ENCODE measurements around the gene USP19. TPM values are rescaled to one million over a fixed set of nuclear protein-coding genes. Genes with fewer than 3 reads are reported as not detected.

The USP19 gene
- polyA plus RNA-seq, 6 donors from 2014 or later: 19.6 to 36.0 (median 23.6) TPM

DNA sequence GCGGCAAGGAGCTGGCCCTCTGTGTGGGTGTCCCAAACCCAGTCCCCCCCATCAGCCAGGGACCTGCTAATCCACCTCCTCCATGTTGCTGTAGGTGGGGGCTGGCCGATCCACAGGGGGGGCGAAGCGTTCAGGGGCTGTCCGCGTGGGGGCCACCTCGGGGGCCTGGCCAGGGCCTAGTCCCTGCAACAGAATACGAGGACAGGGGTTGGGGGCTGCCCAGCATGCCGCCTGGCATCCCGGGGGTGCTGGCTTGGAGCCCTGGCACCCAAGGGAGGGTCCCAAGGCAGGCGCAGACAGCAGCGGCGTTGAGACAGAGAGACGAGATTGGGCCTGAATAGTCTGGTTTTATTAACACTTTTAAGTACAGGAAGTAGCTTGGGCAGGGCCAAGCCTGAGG is 12.3 kb downstream of the USP19 start:
- Mint-ChIP-seq H3K4me3 (no peak overlapping the region), H3K27me3 (no peaks in the 10 kb centered on the region), H3K4me1 (peaks cover 30 to 37% (median 30%) of the 10 kb centered on the region in 3 donors), H3K27ac (no peak overlapping the region), H3K36me3 (peaks cover 4 to 21% of the 10 kb centered on the region in 2 donors), H3K9me3 (no peaks in the 10 kb centered on the region)
- ATAC-seq (ENCODE audit: low read depth in 2 of 2) (no peak), DNase-seq (no peak)

DNA sequence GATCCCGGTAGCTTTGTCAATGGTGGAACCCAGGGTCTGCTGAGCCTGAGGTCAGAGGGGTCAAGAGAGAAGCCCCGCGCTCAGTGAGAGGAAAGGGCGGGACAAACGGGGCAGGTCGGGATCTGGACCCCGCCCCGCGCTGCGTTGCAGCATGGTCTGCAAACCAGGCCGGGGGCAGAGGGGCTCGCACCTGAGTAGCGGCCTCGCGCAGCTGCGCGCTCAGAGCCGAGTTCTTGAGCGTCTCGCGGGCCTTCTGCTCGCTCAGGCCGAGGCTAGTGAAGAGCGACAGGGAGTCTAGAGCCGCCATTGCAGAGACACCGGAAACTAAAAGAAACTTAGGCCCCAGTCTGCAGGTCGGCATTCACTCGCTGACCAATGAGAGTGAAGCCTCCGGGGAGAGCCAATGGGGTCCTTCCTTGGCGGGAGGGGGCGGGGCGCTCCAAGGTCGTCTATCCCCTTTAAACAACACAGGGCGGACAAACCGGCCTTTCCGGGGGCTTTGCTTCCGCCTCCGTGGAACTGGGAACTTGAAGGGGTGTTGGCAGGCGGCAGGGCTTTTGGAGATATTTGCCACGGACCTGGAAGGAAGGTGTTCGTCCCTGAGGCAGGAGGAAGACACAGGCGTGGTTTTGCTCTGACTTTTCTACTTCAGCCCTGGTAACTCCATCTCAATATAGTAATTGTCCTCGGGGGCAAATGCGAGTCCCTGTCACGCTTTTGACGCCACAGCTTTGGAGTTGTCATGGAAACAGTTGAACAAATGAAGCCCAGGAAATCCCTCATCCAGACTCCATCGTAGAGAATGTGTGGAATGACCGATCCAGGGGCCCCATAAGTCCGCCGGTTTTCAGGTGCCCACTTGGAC is 16.0 kb downstream of the USP19 start, which contains the start of gene QARS1:
QARS1 (minus strand) TSS at position 331 of the 865 bp plus-strand sequence; CDS start at position 307, 24 bp downstream.
- Mint-ChIP-seq H3K27ac (peak within 1 kb of the TSS; percentile 88 to 99 (median 96)), H3K4me1 (peaks cover 22 to 42% (median 36%) of the 10 kb centered on the region in 3 donors), H3K9me3 (no peaks in the 10 kb centered on the region), H3K36me3 (peaks cover 6 to 20% of the 10 kb centered on the region in 2 donors), H3K27me3 (no peaks in the 10 kb centered on the region), H3K4me3 (peak within 1 kb of the TSS; percentile 93 to 99 (median 98))
- peak; percentile 86 for DNase-seq
- ATAC-seq (ENCODE audit: low read depth in 2 of 2): peak; percentile 99

DNA sequence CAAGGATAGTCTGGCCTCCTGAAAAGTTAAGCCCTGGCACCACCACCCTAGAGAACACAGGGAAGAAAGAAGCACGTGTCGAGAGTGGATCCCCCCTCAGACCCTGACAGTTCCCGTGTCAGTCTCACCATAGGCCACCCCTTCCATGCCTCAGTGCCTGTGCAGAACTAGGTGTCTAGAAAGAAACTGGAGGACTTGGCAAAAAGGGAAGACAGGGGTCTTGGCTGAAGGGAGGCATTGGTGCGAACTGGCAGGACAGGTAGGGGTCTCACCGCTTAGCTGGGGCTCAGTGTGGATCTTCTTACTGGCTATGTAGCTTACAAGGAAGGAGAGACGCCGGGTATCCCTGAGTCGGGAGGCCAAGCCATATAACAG is 16.6 kb downstream of the USP19 start:
- peaks cover 6 to 22% of the 10 kb centered on the region in 2 donors for H3K36me3 Mint-ChIP-seq
- H3K27ac Mint-ChIP-seq: peak overlapping the region; percentile 88 to 99 (median 96)
- peaks cover 19 to 42% (median 36%) of the 10 kb centered on the region in 3 donors for H3K4me1 Mint-ChIP-seq
- H3K4me3 Mint-ChIP-seq: peak overlapping the region; percentile 93 to 99 (median 98)
- H3K9me3 Mint-ChIP-seq: no peaks in the 10 kb centered on the region
- DNase-seq (no peak), ATAC-seq (ENCODE audit: low read depth in 2 of 2) (no peak)
- H3K27me3 Mint-ChIP-seq: no peaks in the 10 kb centered on the region

DNA sequence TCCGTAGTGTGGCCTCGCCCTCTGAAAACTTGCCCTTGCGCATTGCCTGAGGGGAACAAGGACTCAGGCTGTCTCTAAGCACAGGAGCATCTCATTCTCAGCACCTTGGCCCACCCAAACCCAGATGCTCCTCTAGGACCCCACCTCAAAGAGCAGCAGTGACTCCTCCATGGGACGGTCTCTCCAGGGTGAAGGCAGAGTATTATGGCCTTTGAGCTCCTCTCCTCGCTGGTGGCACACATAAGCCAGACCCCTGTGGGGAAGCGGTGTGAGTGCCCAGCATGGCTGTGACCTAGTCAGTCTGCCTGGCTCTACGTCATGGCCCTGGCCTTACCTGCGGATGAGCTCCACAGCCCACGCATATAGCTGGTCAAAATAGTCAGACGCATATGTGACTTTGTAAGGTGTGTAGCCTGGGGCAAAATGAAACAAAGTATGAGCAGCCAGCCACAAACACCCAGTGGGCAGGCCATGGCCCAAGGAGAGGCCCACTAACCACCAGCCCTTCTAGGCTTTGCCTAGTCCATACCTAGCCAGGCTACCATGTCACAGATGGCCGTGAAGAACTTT is 20.5 kb downstream of the USP19 start:
- H3K36me3 Mint-ChIP-seq: peaks cover 6 to 22% of the 10 kb centered on the region in 2 donors
- no peaks in the 10 kb centered on the region for H3K9me3 Mint-ChIP-seq
- DNase-seq (no peak), ATAC-seq (ENCODE audit: low read depth in 2 of 2) (no peak)
- H3K27me3 Mint-ChIP-seq: no peaks in the 10 kb centered on the region
- peak overlapping the region in 1 of 6 donors; percentile 74 for H3K27ac Mint-ChIP-seq
- peak overlapping the region in 1 of 8 donors; percentile 51 for H3K4me3 Mint-ChIP-seq
- H3K4me1 Mint-ChIP-seq: peaks cover 15 to 31% (median 29%) of the 10 kb centered on the region in 3 donors

DNA sequence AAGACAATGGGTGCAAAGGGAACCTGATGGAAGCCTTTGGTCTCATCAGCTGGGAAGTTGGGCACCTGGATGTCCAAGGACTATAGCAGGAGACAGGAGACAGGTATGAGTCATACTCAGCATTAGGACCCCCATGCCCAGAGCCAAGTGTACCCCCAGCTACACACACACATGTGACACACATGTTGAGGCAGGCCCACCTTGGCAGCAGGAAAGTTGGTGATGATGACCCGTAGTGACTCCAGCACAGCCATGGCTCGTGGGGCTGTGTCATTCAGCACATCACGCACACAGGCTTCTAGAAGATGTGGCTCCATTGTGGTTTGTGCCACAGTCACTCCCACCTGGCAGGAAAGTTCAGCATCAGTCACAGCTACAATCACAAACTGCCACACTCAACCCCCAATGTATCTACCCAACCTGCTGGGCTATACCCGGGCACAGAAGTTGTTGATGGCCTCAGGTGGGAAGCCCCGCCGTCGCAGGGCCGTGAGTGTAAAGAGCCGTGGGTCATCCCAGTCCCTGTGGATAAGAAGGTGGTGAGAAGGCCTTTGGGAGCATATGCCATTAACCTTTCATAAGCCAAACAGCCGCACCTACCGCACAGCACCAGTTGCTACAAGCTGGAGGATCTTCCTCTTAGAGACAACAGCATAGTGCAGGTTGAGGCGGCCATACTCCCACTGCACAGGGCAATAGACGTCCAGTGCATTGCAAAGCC is 21.6 kb downstream of the USP19 start:
- Mint-ChIP-seq H3K27ac (peak overlapping the region in 1 of 6 donors; percentile 52), H3K4me3 (peak overlapping the region in 1 of 8 donors; percentile 51)
- DNase-seq: no peak

DNA sequence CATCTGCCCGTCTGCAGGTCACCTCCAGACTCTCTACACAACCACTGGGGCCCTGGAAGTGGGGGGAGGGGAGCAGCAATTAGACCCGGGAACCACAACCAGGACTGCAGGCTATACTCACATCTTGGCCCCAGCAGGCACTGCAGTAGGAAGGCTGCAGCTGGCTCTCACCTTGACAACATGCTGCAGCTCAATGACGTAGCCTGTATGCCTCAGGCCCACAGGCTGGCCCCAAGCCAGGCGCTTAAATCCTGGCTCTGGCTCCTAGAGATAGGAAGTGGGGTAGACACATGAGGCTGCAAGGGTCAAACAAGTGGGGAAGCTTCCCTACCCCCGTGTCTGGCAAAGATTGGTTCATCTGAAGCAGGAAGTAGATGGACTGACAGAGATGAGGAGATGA is 22.2 kb downstream of the USP19 start:
- no peak for DNase-seq
- H3K4me3 Mint-ChIP-seq: peak overlapping the region in 1 of 8 donors; percentile 51
- ATAC-seq (ENCODE audit: low read depth in 2 of 2): no peak
- no peaks in the 10 kb centered on the region for H3K9me3 Mint-ChIP-seq
- peaks cover 6 to 22% of the 10 kb centered on the region in 2 donors for H3K36me3 Mint-ChIP-seq
- H3K27me3 Mint-ChIP-seq: no peaks in the 10 kb centered on the region
- H3K4me1 Mint-ChIP-seq: peaks cover 3 to 22% (median 17%) of the 10 kb centered on the region in 3 donors
- H3K27ac Mint-ChIP-seq: peak overlapping the region in 1 of 6 donors; percentile 73

More for the DNA sequence above, 21.6 kb downstream of the USP19 start:
- peaks cover 9 to 29% (median 24%) of the 10 kb centered on the region in 3 donors for H3K4me1 Mint-ChIP-seq
- no peaks in the 10 kb centered on the region for H3K9me3 Mint-ChIP-seq
- H3K36me3 Mint-ChIP-seq: peaks cover 6 to 22% of the 10 kb centered on the region in 2 donors
- H3K27me3 Mint-ChIP-seq: no peaks in the 10 kb centered on the region
- no peak for ATAC-seq (ENCODE audit: low read depth in 2 of 2)

DNA sequence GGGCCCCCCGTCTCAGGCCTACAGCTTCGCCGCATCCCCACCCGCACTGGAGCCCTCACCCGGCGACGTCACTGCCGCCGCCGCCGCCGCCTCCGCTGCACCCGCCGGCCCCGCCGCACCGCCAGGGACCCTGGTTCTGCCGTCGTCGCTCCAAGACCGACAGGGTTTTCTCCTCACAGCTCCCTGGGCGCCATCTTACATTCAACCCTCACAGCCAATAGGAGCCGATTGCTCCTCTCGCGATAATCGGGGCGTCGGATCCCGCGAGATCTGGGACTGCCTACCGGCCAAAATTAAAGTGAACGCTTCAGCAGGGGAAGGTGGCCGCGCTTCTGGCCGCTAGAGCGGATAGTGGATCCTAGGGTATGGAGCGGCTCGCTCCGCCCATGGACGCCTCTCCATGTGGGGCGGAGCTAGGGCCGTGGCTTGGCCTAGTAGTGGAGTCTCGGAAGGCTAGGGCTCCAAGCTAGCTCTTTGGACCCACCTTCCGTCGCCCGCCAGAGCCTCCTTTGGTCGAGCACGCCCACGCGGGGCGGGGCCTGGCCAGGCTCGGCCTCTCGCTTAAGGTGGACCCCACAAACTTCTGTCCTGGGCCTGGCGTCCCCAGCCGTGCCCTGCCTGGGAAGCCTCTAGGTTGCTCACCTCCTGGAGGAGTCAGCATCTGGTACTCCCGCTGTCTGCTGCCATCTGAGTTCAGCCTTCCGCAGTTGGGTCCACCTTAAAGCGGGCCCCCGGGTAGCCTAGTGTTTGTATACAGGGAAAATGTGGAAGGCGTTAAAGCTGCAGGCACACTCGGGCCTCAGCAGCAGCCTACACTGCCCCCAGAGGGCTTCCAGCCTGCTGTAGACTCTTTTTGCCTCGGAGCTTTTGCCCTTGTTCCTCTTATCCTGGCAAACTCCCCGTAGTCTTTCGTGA is 26.5 kb downstream of the USP19 start, which contains the start of gene QRICH1:
QRICH1 (minus strand) TSS at position 219 of the 915 bp plus-strand sequence. CDS start 17,054 bp downstream, outside the sequence.
- ATAC-seq (ENCODE audit: low read depth in 2 of 2): peak; percentile 74 to 78
- H3K36me3 Mint-ChIP-seq: peaks cover 0 to 1% of the 10 kb centered on the region in 2 donors
- H3K9me3 Mint-ChIP-seq: no peaks in the 10 kb centered on the region
- DNase-seq: peak; percentile 97
- no peaks in the 10 kb centered on the region for H3K27me3 Mint-ChIP-seq
- H3K27ac Mint-ChIP-seq: peak within 1 kb of the TSS; percentile 93 to 98 (median 96)
- H3K4me1 Mint-ChIP-seq: peaks cover 15 to 46% (median 38%) of the 10 kb centered on the region in 3 donors
- H3K4me3 Mint-ChIP-seq: peak within 1 kb of the TSS; percentile 89 to 99 (median 96)

DNA sequence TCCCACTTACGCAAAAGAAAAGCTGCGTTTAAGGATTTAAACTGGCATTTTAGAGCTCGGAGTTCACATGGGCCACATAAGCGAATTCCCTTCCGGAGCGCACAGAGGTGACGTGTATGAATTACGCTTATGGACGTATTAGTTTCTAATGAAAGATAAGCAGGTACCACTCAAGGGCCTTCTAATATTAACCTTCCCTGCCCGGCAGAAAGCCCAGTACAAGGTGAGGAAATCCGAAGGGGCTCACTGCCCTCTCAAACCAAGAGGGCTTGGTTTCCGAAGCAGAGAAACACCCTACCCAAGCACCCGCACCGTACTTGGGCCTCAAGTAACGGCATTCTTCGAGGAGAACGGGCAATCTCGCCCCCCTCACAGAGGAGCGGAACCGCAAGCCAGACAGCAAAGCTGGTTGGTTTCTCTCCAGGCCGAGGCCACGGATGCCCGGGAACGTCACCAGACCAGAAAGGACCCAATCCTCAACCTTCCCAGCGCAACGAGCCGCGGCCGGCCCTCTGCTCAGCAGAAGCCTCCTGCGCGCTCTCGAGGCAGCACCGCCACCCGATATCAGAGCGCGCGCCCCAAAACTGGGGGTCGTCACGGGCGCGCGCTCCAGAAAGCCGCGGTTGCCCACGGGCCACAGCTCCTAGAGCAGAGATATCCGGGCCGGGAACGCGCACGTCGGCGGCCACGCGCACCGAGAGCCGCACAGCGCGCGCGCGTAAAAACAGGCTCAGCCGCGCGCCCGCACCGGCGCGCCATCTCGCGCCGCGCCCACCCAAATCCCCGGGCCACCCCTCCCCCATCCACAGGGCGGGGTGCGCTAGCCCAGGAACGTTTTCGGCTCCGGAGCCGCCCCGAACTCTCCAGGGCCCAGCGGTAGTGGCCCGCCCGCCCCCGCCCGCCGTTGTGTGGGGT is 27.4 kb downstream of the USP19 start:
- ATAC-seq (ENCODE audit: low read depth in 2 of 2): peak; percentile 34 to 35

DNA sequence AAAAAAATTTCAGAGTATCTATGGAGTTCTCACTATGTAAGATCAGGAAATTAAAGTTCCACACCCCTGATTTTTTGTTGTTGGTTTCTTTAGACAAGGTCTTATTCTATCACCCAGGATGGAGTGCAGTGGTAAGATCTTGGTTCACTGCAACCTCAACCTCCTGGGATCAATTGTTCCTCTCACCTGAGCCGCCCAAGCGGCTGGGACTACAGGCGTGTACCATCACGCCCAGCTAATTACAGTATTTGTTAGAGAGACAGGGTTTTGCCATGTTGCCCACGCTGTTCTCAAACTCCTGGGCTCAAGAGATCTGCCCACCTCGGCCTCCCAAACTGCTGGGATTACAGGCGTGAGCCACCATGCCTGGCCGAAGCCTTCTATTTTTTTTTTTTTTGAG is 39.2 kb downstream of the USP19 start:
- no peak for DNase-seq
- Mint-ChIP-seq H3K4me1 (peaks cover 11 to 23% (median 11%) of the 10 kb centered on the region in 3 donors), H3K27me3 (no peaks in the 10 kb centered on the region), H3K27ac (no peak overlapping the region), H3K9me3 (no peaks in the 10 kb centered on the region), H3K4me3 (no peak overlapping the region), H3K36me3 (no peaks in the 10 kb centered on the region)
- ATAC-seq (ENCODE audit: low read depth in 2 of 2): no peak

More for the DNA sequence above, 27.4 kb downstream of the USP19 start:
- H3K4me1 Mint-ChIP-seq: peaks cover 15 to 48% (median 38%) of the 10 kb centered on the region in 3 donors
- no peaks in the 10 kb centered on the region for H3K27me3 Mint-ChIP-seq
- no peaks in the 10 kb centered on the region for H3K9me3 Mint-ChIP-seq
- peak overlapping the region; percentile 87 to 97 (median 92) for H3K27ac Mint-ChIP-seq
- no peaks in the 10 kb centered on the region for H3K36me3 Mint-ChIP-seq
- H3K4me3 Mint-ChIP-seq: peak overlapping the region; percentile 89 to 99 (median 94)
- DNase-seq: peak; percentile 79

DNA sequence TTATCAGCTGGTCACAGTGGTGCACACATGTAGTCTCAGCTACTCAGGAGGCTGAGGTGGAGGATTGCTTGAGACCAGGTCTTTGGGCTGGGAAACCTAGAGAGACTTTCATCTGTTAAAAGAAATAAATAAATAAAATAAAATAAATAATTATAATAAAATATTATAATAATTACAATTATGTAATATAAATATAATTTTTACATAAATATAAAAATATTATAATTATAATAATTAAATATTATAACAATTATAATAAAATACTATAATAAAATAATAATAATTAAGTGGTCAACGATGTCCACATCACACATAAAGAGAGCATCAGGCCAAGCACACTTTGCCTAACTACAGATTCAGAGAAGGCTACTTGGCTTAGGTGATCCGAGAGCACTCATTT is 41.4 kb downstream of the USP19 start:
- H3K9me3 Mint-ChIP-seq: no peaks in the 10 kb centered on the region
- H3K36me3 Mint-ChIP-seq: no peaks in the 10 kb centered on the region
- DNase-seq (no peak), ATAC-seq (ENCODE audit: low read depth in 2 of 2) (no peak)
- no peaks in the 10 kb centered on the region for H3K27me3 Mint-ChIP-seq
- H3K4me3 Mint-ChIP-seq: no peak overlapping the region
- peaks cover 11 to 20% (median 11%) of the 10 kb centered on the region in 3 donors for H3K4me1 Mint-ChIP-seq
- no peak overlapping the region for H3K27ac Mint-ChIP-seq

DNA sequence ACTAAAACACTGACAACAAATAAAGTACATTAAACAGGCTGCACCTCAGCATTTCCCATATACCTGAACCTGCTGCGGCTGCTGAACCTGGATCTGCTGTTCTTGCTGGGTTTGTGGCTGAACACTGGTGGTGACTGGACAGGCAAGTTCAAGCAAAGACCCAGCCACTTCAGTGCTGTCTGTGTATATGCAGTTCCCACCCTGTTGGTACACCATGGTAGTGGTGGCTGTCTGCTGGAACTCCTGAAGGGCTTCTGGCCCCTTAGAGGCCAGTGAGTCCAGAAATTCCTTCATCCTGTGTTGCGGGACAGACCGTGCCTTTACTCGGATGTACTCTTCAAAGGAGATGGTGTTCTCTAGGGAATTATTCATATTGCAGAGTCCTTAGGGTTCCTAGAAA is 44.0 kb downstream of the USP19 start:
- no peaks in the 10 kb centered on the region for H3K9me3 Mint-ChIP-seq
- ATAC-seq (ENCODE audit: low read depth in 2 of 2): no peak
- peaks cover 4 to 8% of the 10 kb centered on the region in 2 donors for H3K36me3 Mint-ChIP-seq
- H3K4me1 Mint-ChIP-seq: peaks cover 11 to 13% (median 11%) of the 10 kb centered on the region in 3 donors
- no peak for DNase-seq
- no peak overlapping the region for H3K4me3 Mint-ChIP-seq
- no peaks in the 10 kb centered on the region for H3K27me3 Mint-ChIP-seq
- no peak overlapping the region for H3K27ac Mint-ChIP-seq
